LNCaP clone FGC (cell line): ENCODE results near the gene PNKD.

ENCODE experiments used
- DNase-seq: peaks from one replicate; pipeline ENCODE4 v3.0.0-alpha.2; 2011; ENCODE audit warnings: low read depth
- H3K4me3 ChIP-seq: 2 replicates; pipeline ENCODE4 v1.5.1; 2011; ENCODE audit warnings: mild to moderate bottlenecking, low read depth, low read length, control low read depth
- TF ChIP-seq, protein P1 (sequence below): IDR thresholded peaks from 2 replicates; pipeline ENCODE4 v1.5.1; 2012; ENCODE audit warnings: mild to moderate bottlenecking; ENCODE audit not compliant: control insufficient read depth, insufficient read depth; ENCODE audit errors: extremely low read depth

PNKD gene

DNA sequence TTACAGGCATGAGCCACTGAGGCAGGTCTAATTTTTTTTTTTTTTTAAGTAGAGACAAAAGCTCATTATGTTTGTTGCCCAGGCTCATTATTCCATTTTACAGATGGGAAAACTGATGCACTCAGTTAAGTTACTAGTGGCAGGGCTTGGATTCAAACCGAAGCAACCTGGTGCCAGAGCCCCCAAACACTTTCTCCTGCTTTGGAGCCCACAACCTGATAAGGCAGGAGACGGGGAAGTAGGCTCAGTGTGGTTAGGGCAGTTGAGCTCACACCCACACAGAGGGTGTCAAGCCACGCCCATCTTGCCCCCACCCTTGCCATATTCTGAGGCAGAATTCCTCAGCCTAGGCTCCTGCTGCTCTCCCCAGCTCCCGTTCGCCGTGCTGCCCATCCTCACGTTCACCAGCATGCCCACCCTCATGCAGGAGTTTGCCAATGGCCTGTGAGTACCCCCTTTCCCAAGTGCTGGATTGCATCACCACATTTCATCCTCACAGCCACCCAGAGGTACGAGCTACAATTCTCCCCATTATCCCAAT, 123.5 kb downstream of the PNKD start:
- no peak for DNase-seq
- TF ChIP-seq, protein P1, sequence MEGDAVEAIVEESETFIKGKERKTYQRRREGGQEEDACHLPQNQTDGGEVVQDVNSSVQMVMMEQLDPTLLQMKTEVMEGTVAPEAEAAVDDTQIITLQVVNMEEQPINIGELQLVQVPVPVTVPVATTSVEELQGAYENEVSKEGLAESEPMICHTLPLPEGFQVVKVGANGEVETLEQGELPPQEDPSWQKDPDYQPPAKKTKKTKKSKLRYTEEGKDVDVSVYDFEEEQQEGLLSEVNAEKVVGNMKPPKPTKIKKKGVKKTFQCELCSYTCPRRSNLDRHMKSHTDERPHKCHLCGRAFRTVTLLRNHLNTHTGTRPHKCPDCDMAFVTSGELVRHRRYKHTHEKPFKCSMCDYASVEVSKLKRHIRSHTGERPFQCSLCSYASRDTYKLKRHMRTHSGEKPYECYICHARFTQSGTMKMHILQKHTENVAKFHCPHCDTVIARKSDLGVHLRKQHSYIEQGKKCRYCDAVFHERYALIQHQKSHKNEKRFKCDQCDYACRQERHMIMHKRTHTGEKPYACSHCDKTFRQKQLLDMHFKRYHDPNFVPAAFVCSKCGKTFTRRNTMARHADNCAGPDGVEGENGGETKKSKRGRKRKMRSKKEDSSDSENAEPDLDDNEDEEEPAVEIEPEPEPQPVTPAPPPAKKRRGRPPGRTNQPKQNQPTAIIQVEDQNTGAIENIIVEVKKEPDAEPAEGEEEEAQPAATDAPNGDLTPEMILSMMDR, result no peak
- H3K4me3 ChIP-seq, result no peak overlapping the region

DNA sequence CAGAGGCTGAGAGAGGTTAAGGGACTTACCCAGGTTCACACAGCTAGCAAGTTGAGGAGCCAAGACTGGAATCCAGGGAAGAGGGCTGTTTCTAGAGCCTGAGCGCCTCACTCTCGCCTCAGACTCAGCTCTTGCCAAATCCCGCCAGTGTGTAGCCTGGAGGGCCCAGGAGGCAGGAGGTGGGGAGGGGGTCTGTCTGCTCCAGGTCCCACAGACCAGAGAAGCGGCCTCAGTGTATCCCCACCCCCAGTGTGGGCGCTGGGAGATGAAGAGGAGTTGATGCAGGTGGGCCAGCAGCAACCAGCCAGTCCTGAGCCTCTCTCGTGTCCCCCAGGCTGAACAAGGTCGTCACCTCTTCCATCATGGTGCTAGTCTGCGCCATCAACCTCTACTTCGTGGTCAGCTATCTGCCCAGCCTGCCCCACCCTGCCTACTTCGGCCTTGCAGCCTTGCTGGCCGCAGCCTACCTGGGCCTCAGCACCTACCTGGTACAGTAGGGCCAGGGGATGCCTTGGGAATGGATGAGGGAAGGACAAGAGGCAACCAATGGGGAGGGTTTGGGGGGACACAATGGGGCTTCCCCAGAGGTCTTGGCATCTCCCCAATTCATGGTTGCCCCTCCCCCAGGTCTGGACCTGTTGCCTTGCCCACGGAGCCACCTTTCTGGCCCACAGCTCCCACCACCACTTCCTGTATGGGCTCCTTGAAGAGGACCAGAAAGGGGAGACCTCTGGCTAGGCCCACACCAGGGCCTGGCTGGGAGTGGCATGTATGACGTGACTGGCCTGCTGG, 124.2 kb downstream of the PNKD start:
- no peak overlapping the region for H3K4me3 ChIP-seq
- TF ChIP-seq, protein P1, result no peak
- DNase-seq, result no peak

DNA sequence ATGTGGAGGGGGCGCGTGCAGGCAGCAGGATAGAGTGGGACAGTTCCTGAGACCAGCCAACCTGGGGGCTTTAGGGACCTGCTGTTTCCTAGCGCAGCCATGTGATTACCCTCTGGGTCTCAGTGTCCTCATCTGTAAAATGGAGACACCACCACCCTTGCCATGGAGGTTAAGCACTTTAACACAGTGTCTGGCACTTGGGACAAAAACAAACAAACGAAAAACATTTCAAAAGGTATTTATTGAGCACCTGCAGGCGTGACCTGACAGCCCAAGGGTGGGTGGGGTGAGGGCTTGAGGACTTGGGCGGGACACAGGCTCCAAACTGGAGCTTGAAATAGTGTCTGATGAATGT, 124.7 kb downstream of the PNKD start:
- no peak overlapping the region; the same call in 1 of the 2 replicates for H3K4me3 ChIP-seq
- TF ChIP-seq, protein P1, result no peak
- no peak for DNase-seq

DNA sequence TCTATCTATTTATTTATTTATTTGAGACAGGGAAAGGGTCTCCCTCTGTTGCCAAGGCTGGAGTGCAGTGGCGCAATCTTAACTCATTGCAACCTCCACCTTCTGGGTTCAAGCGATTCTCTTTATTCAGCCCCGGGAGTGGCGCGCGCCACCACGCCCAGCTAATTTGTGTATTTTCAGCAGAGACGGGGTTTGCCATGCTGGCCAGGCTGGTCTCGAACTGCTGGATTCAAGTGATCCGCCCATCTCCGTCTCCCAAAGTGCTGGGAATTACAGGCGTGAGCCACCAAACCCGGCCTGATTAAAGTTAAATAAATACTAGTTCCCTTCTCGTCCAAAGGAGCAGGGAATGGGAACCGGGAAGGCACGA, 125.1 kb downstream of the PNKD start:
- DNase-seq, result no peak
- TF ChIP-seq, protein P1, result no peak
- peak overlapping the region; percentile 68 for H3K4me3 ChIP-seq

DNA sequence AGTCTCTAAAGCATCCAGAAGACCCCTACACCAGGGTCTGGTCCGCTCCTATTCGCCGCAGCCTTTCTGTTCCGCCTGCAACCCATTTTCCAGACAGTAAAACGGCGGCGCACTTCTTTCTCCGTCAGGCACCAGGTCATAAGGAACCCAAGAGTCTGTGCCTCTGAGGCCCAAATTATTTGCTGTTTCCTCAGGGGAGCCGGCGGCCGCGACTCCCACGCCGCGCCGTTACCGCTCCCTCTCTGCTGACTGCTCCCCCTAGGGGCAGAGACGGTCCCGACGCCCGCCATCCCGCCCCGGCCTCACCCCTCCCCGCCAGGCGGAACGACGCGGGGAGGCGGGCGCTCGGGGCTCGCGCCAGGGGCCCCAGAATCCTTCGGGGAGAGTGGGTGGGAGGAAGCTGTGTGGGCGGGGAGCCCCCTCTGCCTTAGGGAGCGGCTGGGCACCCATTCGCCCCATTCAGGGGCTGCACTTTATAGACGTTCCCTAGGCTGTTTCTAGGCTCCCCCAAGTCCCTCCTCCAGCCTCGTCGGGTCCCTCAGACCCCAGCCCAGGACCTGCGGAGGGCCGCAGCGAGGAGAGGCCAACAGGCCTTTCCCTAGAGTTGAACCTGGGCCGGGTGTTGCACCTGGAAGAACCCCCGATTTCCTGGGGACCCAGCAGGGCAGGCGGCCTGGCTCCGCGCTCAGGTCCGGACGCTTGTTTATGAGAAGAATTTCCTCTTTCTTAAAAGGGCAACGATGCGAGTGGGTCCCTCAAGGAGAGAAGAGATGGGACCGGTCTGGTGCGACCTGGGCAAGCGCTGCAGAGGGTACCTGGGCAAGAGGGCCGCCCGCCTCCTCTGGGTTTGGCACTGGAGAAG, 125.7 kb downstream of the PNKD start:
- peak overlapping the region; percentile 68 for H3K4me3 ChIP-seq
- peak; percentile 86 for DNase-seq
- TF ChIP-seq, protein P1, result peak; percentile 84
